Lower lobe of right lung (tissue), 2 donors: ENCODE data around the gene TRANK1. TPM values are rescaled to one million over a fixed set of nuclear protein-coding genes. Genes with fewer than 3 reads are reported as not detected.

ENCODE experiments used
- ATAC-seq, 2 donors: fragments of 200-7000 bp; cut with Tn5 transposase; one replicate each; pipeline ENCODE4 v1.9.1; 2020 to 2022; ENCODE audit warnings: mild to moderate bottlenecking in 2 of 2, moderate library complexity in 2 of 2
- DNase-seq: peaks from one replicate; pipeline ENCODE4 v3.0.0-alpha.2; 2020
- H3K27ac ChIP-seq: fragments of 200-600 bp; one replicate; pipeline ENCODE4 v1.8.0; 2022
- H3K27me3 ChIP-seq: fragments of 200-600 bp; one replicate; pipeline ENCODE4 v1.8.0; 2022; ENCODE audit warnings: low read depth
- H3K36me3 ChIP-seq: fragments of 200-600 bp; one replicate; pipeline ENCODE4 v1.8.0; 2022; ENCODE audit warnings: mild to moderate bottlenecking
- H3K4me1 ChIP-seq: fragments of 200-600 bp; one replicate; pipeline ENCODE4 v1.8.0; 2022
- H3K4me3 ChIP-seq: fragments of 200-600 bp; one replicate; pipeline ENCODE4 v1.8.0; 2022; ENCODE audit warnings: mild to moderate bottlenecking
- H3K9me3 ChIP-seq: fragments of 200-600 bp; one replicate; pipeline ENCODE4 v1.8.0; 2022
- intact Hi-C: fragments of 100-400 bp; cut with DNase I; formaldehyde crosslinking; loops from one replicate; pipeline ENCODE4 v1.11.0; 2022
- total RNA-seq: library from RNA; stranded (reverse); fragmentation: NEBNext Ultra II Directional; extraction: Animal tissue kit (Norgen Biotek cat#: 25700); gene quantifications from one replicate; pipeline ENCODE4 v1.2.1, GENCODE V29; 2021
- TF ChIP-seq, protein P1 (sequence below): fragments of 200-600 bp; IDR thresholded peaks from one replicate; pipeline ENCODE4 v1.8.0; 2022; ENCODE audit warnings: antibody characterized with exemption, mild to moderate bottlenecking
- donor health status: DM: no; HTN: yes; CAD: no; lungs with severe emphysema.

The TRANK1 gene
- total RNA-seq, 1 donor from 2014 or later: 36.9 TPM

DNA sequence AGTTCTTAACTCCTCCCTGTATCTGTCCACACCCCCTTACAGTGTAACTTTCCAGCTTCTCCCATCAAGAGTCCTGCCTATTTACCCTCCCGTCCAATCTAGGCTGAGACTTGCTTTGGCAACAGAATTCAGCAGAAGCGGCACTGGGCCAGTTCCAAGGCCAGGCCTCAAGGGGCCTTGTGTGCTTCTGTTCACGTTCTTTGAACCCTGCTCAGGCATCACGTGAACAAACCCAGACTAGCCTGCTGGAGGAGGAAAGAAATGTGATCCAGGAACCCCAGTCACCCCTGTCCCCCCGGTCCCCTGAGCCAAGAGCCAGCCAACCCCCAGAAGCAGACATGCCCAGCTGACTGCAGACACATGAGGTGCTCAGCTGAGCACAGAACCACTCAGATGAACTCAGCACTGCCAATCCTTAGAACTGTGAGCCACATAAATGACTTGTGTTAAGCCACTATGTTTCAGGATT, 104.4 kb downstream of the TRANK1 start:
- H3K27me3 ChIP-seq: no peaks in the 10 kb centered on the region
- TF ChIP-seq, protein P1, sequence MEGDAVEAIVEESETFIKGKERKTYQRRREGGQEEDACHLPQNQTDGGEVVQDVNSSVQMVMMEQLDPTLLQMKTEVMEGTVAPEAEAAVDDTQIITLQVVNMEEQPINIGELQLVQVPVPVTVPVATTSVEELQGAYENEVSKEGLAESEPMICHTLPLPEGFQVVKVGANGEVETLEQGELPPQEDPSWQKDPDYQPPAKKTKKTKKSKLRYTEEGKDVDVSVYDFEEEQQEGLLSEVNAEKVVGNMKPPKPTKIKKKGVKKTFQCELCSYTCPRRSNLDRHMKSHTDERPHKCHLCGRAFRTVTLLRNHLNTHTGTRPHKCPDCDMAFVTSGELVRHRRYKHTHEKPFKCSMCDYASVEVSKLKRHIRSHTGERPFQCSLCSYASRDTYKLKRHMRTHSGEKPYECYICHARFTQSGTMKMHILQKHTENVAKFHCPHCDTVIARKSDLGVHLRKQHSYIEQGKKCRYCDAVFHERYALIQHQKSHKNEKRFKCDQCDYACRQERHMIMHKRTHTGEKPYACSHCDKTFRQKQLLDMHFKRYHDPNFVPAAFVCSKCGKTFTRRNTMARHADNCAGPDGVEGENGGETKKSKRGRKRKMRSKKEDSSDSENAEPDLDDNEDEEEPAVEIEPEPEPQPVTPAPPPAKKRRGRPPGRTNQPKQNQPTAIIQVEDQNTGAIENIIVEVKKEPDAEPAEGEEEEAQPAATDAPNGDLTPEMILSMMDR: no peak
- H3K4me3 ChIP-seq: no peak overlapping the region
- no peaks in the 10 kb centered on the region for H3K9me3 ChIP-seq
- ATAC-seq (no peak), DNase-seq (no peak)
- intact Hi-C loops: no loop called here
- H3K27ac ChIP-seq: no peak overlapping the region
- no peaks in the 10 kb centered on the region for H3K4me1 ChIP-seq
- peaks cover 94% of the 10 kb centered on the region for H3K36me3 ChIP-seq

DNA sequence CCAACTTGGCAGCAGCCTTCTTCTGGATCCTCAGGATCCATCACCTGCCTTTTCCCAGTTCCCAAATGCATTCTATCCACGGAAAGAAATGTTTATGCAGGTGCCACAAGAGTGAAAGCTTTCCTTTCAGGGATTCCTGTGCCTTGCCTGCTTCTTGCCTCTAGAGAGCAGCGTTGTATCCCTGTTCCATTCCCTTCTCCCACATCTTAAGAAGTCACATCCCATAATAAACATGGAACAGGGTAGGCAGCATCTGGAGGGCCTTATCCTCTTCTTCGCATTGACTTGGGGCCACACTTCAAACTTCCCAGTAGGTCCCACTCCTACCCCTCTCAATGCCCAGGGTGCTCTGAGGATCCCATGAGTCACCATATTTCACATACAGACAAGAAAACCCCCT, 107.8 kb downstream of the TRANK1 start:
- Histone ChIP-seq H3K9me3 (no peaks in the 10 kb centered on the region), H3K4me3 (no peak overlapping the region), H3K4me1 (no peaks in the 10 kb centered on the region), H3K27me3 (no peaks in the 10 kb centered on the region), H3K27ac (no peak overlapping the region), H3K36me3 (peaks cover 90% of the 10 kb centered on the region)
- no peak for ATAC-seq
- TF ChIP-seq, protein P1: no peak
- no peak for DNase-seq
- intact Hi-C loops: no loop called here

DNA sequence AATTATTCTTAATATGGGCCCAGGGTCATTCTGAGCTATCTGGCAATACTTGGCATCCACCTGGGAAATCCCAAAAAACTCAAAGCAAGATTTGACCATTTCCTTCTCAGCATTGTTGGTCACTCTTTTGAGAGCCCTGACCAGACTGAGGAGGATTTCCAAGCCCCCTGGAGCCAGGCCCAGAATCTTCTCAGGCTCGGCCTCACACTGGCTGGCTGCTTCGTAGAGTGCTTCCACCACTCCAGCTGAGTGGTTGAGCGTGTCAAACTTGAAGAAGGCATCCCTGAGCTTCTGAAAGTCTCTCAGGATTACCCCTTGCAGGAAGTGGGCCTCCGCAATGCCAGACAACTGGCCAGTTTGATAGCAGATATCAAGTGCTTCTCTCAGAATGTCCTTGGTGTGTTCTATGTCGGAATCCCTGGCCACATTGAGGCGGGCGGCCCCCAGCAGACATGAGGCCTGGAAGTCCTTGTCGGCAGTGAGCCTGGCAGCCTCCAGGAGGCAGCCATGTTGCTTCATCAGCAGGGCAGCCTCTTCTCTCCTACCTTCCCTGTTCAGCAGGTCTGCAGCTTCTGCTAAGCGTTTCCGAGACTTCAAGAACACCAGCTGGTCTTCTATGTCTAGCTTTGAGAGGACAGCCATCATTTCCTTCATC, 111.6 kb downstream of the TRANK1 start:
- Histone ChIP-seq H3K27me3 (no peaks in the 10 kb centered on the region), H3K4me3 (no peak overlapping the region), H3K4me1 (no peaks in the 10 kb centered on the region), H3K9me3 (no peaks in the 10 kb centered on the region), H3K36me3 (peaks cover 90% of the 10 kb centered on the region), H3K27ac (no peak overlapping the region)
- TF ChIP-seq, protein P1: no peak
- DNase-seq (no peak), ATAC-seq (no peak)
- intact Hi-C loops: no loop called here

DNA sequence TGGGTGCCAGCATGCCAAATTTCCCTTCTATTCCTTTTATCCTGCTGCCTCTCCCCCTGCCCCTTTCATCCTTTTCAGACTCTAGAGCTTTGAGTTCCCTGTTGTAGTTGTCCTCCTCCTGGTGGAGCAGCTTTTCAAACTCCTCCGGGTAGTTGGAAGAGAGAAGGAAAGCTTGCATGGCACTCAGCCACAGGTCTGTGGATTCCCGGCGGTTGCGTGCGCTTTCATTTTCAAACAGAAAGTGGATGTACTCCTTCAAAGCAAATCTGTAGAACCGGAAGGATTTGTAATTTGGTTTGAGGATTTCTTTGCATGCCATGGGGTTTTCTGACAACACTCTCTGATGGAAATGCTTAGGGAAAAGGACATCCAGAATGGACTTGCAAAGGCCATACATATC, 112.4 kb downstream of the TRANK1 start:
- ATAC-seq (no peak), DNase-seq (no peak)
- H3K4me1 ChIP-seq: no peaks in the 10 kb centered on the region
- H3K4me3 ChIP-seq: no peak overlapping the region
- intact Hi-C loops: no loop called here
- H3K36me3 ChIP-seq: peaks cover 90% of the 10 kb centered on the region
- H3K27ac ChIP-seq: no peak overlapping the region
- H3K9me3 ChIP-seq: no peaks in the 10 kb centered on the region
- TF ChIP-seq, protein P1: no peak
- no peaks in the 10 kb centered on the region for H3K27me3 ChIP-seq

DNA sequence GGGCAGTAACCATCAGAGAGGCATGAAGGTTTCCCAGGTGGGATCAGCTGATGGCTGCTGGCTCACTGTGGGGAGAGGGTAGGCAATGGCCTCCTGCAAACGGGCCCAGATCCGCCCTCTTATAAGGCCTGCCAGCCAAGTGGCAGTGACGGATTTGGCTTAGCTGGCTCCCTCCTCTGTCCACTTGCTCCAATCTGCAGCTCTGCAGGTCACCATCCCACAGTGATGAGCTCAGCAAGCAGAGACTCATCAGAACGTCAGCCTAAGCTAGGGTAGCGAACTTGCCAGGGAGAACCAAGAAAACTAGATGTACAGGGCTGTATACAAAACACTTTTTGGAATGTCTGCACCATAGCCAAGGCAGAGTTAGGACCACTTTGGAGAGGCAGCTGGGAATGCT, 117.7 kb downstream of the TRANK1 start:
- H3K4me3 ChIP-seq: no peak overlapping the region
- ATAC-seq (no peak), DNase-seq (no peak)
- H3K27me3 ChIP-seq: no peaks in the 10 kb centered on the region
- TF ChIP-seq, protein P1: no peak
- peaks cover 75% of the 10 kb centered on the region for H3K36me3 ChIP-seq
- intact Hi-C loops: no loop called here
- H3K4me1 ChIP-seq: no peaks in the 10 kb centered on the region
- no peaks in the 10 kb centered on the region for H3K9me3 ChIP-seq
- no peak overlapping the region for H3K27ac ChIP-seq
